Stomach (tissue), 9 donors: ENCODE measurements around the gene GPATCH2. TPM values are rescaled to one million over a fixed set of nuclear protein-coding genes. Genes with fewer than 3 reads are reported as not detected.
A peak's percentile ranks its signal among the peaks of the same experiment; 100 is the strongest.

Experiments
- DNase-seq, 2 donors: peaks; one replicate each; pipeline versions ENCODE4 v3.0.0 to v3.0.0-alpha.2; 2013 to 2019
- H3K27ac ChIP-seq, 5 donors: fragments of 200-600 bp in 4 of 5; sonication (generic) in 4 of 5; one replicate each; pipeline ENCODE4 v1.5.1; 2013 to 2019; ENCODE audit warnings: mild to moderate bottlenecking in 1 of 5, moderate library complexity in 1 of 5
- H3K27me3 ChIP-seq, 3 donors: fragments of 200-600 bp; sonication (generic); one replicate each; pipeline ENCODE4 v1.5.1; 2017 to 2019; ENCODE audit warnings: mixed run types in 1 of 3
- H3K36me3 ChIP-seq, 4 donors: fragments of 200-600 bp; sonication (generic); 1 replicate in 3 of 4; 2 replicates in 1 of 4; pipeline ENCODE4 v1.5.1; 2016 to 2019
- H3K4me1 ChIP-seq, 4 donors: fragments of 200-600 bp; sonication (generic); one replicate each; pipeline ENCODE4 v1.5.1; 2016 to 2019
- H3K4me3 ChIP-seq, 4 donors: fragments of 200-600 bp; sonication (generic) in 3 of 4; one replicate each; pipeline ENCODE4 v1.5.1; 2016 to 2019; ENCODE audit warnings: mild to moderate bottlenecking in 1 of 4
- H3K9me3 ChIP-seq, 4 donors: fragments of 200-600 bp; sonication (generic); one replicate each; pipeline ENCODE4 v1.5.1; 2016 to 2019
- EP300 ChIP-seq: sonication (generic); formaldehyde crosslinking; IDR thresholded peaks from one replicate; pipeline ENCODE4 v1.6.1; 2017; ENCODE audit warnings: antibody characterized with exemption
- POLR2A ChIP-seq, 4 donors: fragments of 450-650 bp; IDR thresholded peaks; one replicate each; pipeline ENCODE4 v1.6.1; 2016; ENCODE audit warnings: antibody characterized with exemption in 4 of 4, control low read depth in 2 of 4, mild to moderate bottlenecking in 1 of 4, moderate library complexity in 1 of 4
- POLR2AphosphoS5 ChIP-seq, 3 donors: sonication (generic); formaldehyde crosslinking; IDR thresholded peaks; one replicate each; pipeline ENCODE4 v1.6.1; 2016; ENCODE audit warnings: antibody characterized with exemption in 3 of 3
- WGBS, 5 donors: extraction: QIAGEN DNeasy Blood & Tissue Kit in 3 of 5; methylation state at CpG; one replicate each; pipeline versions ENCODE4 v1.1.5 to v1.1.7; 2013 to 2018; 5-methylcytosine and 5-hydroxymethylcytosine counted together
- intact Hi-C: fragments of 100-400 bp; cut with DNase I; formaldehyde crosslinking; loops from one replicate; pipeline ENCODE4 v1.15.1; 2023; ENCODE audit warnings: low total_unique reads
- polyA plus RNA-seq, 3 donors: library from polyadenylated mRNA; stranded (reverse); fragments of 200-250 nt; gene quantifications; one replicate each; pipeline ENCODE4 v1.2.3, GENCODE V29; 2013
- total RNA-seq, 5 donors: library from RNA; depleted of rRNA; stranded (reverse); fragments of >200 nt; gene quantifications; one replicate each; pipeline versions ENCODE4 v1.1.0 to v1.2.3, GENCODE V29; 2014 to 2016
- TF ChIP-seq, protein P1 (sequence below), 7 experiments: fragments of 450-650 bp in 4 of 7; fragments of 200-600 bp in 3 of 7; sonication (generic) in 3 of 7; IDR thresholded peaks; one replicate each; pipeline ENCODE4 v1.5.1; 2016 to 2019; ENCODE audit warnings: antibody characterized with exemption in 7 of 7, control low read depth in 2 of 7, mild to moderate bottlenecking in 1 of 7
- donor health status: healthy with polysubstance abuse.
- donor health status: Bipolar disorder and iron deficiency.
- donor health status: healthy.

GPATCH2 gene
- total and polyA plus RNA-seq, 8 donors, result 2.4 to 42.8 (median 13.4) TPM

DNA sequence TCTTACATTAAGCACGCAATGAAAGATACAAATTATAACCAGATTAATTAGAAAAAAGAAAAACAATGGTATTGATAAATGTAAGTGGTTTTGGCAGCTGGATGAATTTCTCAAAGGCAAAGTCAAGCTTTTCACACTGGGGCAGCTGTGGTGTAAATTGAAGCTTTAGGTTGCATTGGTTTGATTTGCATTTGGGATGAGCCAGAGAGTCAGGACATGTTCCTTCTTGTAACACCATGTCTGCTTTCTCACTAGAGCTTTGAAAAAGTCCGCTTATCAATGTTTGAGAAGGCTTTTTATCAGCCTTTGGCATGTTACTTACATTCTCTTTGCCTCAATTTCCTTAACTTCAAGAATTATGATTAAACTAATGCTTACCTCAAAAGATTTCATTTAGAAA is 173.9 kb downstream of the GPATCH2 start:
- 95 to 98% (median 97%) methylated on average over 2 of the region's 2 CpGs for WGBS, 5 donors
- TF ChIP-seq POLR2AphosphoS5 (IDR thresholded peaks at IDR 0.05), result no peak
- TF ChIP-seq, protein P1, sequence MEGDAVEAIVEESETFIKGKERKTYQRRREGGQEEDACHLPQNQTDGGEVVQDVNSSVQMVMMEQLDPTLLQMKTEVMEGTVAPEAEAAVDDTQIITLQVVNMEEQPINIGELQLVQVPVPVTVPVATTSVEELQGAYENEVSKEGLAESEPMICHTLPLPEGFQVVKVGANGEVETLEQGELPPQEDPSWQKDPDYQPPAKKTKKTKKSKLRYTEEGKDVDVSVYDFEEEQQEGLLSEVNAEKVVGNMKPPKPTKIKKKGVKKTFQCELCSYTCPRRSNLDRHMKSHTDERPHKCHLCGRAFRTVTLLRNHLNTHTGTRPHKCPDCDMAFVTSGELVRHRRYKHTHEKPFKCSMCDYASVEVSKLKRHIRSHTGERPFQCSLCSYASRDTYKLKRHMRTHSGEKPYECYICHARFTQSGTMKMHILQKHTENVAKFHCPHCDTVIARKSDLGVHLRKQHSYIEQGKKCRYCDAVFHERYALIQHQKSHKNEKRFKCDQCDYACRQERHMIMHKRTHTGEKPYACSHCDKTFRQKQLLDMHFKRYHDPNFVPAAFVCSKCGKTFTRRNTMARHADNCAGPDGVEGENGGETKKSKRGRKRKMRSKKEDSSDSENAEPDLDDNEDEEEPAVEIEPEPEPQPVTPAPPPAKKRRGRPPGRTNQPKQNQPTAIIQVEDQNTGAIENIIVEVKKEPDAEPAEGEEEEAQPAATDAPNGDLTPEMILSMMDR (IDR thresholded peaks at IDR 0.05), result no peak
- TF ChIP-seq POLR2A (IDR thresholded peaks at IDR 0.05), result no peak
- no peak for TF ChIP-seq EP300
- Histone ChIP-seq H3K36me3 (peaks cover 0 to 8% (median 0%) of the 10 kb centered on the region in 4 donors), H3K27ac (no peak overlapping the region), H3K4me3 (no peak overlapping the region), H3K4me1 (no peaks in the 10 kb centered on the region), H3K27me3 (no peaks in the 10 kb centered on the region), H3K9me3 (no peaks in the 10 kb centered on the region)
- DNase-seq, result no peak
- intact Hi-C loops, result no loop called here

DNA sequence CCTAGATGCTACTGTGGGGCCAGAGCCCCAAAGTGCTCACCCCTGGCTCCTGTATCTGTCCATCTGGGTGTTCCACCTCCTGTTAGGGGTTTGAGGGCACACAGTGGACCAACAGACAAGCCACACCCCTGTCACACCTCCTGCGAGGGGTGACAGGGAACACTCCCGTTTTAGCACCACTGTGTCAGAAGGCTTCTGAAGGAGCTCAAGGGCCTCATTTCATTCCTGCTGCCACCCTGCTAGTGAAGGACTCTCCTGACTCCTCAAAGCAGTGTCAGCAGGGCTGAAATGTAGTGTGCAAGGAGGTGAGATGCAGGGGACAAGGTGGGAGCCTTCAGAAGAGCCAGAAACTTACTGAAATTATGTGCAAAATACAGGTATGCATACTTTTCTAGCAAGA is 174.6 kb downstream of the GPATCH2 start:
- H3K4me3 ChIP-seq, result no peak overlapping the region
- intact Hi-C loops, result no loop called here
- WGBS, 5 donors, result 81 to 92% (median 85%) methylated on average over 2 of the region's 2 CpGs
- no peaks in the 10 kb centered on the region for H3K9me3 ChIP-seq
- no peak overlapping the region for H3K27ac ChIP-seq
- peaks cover 0 to 8% (median 0%) of the 10 kb centered on the region in 4 donors for H3K36me3 ChIP-seq
- H3K4me1 ChIP-seq, result no peaks in the 10 kb centered on the region
- TF ChIP-seq, protein P1 (IDR thresholded peaks at IDR 0.05), result no peak
- TF ChIP-seq EP300 (no peak), POLR2A (IDR thresholded peaks at IDR 0.05) (no peak), POLR2AphosphoS5 (IDR thresholded peaks at IDR 0.05) (no peak)
- DNase-seq, result no peak
- H3K27me3 ChIP-seq, result no peaks in the 10 kb centered on the region

DNA sequence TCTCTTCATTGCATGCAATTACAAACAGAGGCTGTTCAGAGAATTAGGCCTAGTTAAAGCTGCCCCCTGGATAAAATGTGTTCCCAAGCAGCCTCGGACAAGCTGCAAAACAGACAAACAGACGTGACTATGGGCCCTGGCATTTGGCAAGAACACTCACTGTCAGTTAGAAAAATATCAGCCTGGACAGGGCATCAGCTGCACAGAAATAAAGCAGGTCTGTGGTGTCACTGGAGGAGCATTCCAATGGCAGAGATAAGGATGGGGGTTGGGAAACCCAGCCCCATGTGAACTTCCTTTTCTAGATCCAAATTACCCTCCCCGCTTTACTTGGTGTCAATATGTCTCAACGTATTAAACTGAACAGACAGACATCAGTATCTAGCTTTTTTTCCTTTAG is 177.1 kb downstream of the GPATCH2 start:
- Histone ChIP-seq H3K4me3 (no peak overlapping the region), H3K36me3 (peaks cover 0 to 14% (median 5%) of the 10 kb centered on the region in 4 donors), H3K4me1 (no peaks in the 10 kb centered on the region), H3K9me3 (no peaks in the 10 kb centered on the region), H3K27ac (no peak overlapping the region), H3K27me3 (no peaks in the 10 kb centered on the region)
- peak in 1 of 2 donors; percentile 9 for DNase-seq
- WGBS, 5 donors, result 72 to 90% (median 85%) methylated on average over 4 of the region's 4 CpGs
- no peak for TF ChIP-seq EP300
- TF ChIP-seq POLR2A (IDR thresholded peaks at IDR 0.05), result no peak
- TF ChIP-seq POLR2AphosphoS5 (IDR thresholded peaks at IDR 0.05), result no peak
- TF ChIP-seq, protein P1 (IDR thresholded peaks at IDR 0.05), result no peak
- intact Hi-C loops, result no loop called here

DNA sequence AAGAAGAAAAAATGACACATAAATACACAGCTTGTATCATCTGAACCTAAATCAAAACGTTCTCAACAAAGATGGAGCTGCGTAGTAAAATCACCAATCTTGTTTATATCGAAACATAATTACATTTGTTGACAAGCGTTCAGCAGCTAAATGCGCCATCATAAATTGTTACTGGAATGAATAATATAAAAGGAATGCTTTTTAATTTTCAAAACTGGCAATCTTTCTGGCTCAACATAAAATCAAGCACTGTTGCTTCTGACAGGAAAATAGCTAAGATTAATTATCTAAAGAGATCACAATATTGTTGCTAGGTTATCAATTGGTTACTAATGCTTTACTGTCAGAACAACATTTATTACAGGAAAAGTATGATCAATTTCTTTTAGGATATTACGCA is 181.5 kb downstream of the GPATCH2 start:
- Histone ChIP-seq H3K4me1 (no peaks in the 10 kb centered on the region), H3K27ac (no peak overlapping the region), H3K4me3 (no peak overlapping the region), H3K27me3 (no peaks in the 10 kb centered on the region), H3K36me3 (peaks cover 0 to 26% (median 22%) of the 10 kb centered on the region in 4 donors), H3K9me3 (no peaks in the 10 kb centered on the region)
- intact Hi-C loops, result no loop called here
- TF ChIP-seq POLR2A (IDR thresholded peaks at IDR 0.05), result no peak
- WGBS, 5 donors, result 86 to 95% (median 95%) methylated on average over 6 of the region's 6 CpGs
- DNase-seq, result no peak

DNA sequence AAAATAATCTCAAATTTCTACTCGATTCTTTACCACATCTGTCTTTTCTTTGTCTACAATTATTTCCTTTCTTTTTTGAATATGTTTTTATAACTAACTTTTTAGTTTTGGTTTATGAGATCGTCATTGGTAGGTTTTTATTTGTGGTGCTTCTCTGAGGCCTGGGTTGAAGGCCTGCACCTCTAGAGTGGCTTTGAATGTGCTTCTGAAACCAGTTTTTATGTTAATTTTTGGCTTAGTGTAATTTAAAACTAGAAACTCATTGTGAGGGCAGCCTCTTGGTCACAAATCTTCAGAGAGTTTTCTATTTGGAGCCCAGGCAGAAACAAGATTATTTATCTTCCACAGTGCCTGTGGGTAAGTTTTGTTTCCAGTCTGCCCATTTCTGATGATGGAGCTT is 187.0 kb downstream of the GPATCH2 start:
- Histone ChIP-seq H3K4me1 (no peaks in the 10 kb centered on the region), H3K36me3 (peaks cover 0 to 50% (median 22%) of the 10 kb centered on the region in 4 donors), H3K9me3 (peaks cover 0 to 11% (median 7%) of the 10 kb centered on the region in 4 donors), H3K27me3 (no peaks in the 10 kb centered on the region), H3K4me3 (no peak overlapping the region), H3K27ac (no peak overlapping the region)
- no peak for DNase-seq
- intact Hi-C loops, result no loop called here
- TF ChIP-seq POLR2A (IDR thresholded peaks at IDR 0.05), result no peak
- TF ChIP-seq, protein P1 (IDR thresholded peaks at IDR 0.05), result no peak
- no peak for TF ChIP-seq EP300
- TF ChIP-seq POLR2AphosphoS5 (IDR thresholded peaks at IDR 0.05), result no peak
- 92 to 99% (median 97%) methylated on average over 2 of the region's 2 CpGs for WGBS, 5 donors
